GM21515 (cell line): Measurements from ENCODE around the gene CLK1.
A peak's percentile ranks its signal among the peaks of the same experiment; 100 is the strongest.
"Not testable (repeated sequence)": the region's sequence is repeated elsewhere in the genome, so short reads cannot be mapped to it uniquely, and the experiment has no call there.

Experiments used
- ATAC-seq: cut with Tn5 transposase; IDR thresholded peaks from one replicate; pipeline ENCODE4 v1.9.1; 2021; ENCODE audit not compliant: unreplicated experiment

CLK1 gene

DNA sequence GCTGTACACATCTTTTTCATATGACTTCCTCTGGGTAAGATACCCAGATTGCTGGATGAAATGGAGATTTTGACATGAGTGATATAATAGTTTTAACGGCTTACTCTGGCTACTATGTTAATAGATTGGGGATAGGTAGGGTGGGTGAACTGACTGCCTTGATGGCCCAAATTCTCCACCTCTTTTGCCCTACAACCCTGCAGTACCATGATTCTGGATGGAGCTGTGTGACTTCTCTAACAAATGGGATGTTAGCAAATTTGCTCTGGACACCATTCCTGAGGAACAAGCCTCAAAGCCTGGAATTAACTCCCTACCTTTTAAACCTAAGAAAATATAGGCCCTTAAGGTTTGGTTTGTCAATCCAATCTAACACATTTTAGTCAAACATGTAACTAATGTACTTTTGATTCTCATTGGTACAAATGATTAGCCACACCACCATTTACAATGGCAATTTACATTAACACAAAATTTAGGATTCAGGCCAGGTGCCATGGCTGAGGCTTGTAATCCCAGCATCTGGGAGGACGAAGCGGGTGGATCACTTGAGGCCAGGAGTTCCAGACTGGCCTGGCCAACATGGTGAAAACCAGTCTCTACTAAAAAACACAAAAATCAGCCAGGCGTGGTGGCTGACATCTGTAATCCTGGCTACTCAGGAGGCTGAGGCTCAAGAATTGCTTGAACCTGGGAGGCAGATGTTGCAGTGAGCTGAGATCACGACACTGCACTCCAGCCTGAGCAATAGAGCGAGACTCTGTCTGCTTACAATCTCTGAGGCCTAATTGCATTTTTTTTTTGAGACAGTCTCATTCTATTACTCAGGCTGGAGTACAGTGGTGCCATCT lies 12.8 kb downstream of the CLK1 start:
- ATAC-seq, result no peak

- no peak for ATAC-seq
These were observed 13.8 kb downstream of the CLK1 start for GRCh38 chr2:200850512-200851256.

GRCh38 chr2:200847939-200848338 lies 16.5 kb downstream of the CLK1 start:
- ATAC-seq, result no peak

- ATAC-seq, result no peak
These were observed 17.2 kb downstream of the CLK1 start for GRCh38 chr2:200847269-200847668.

DNA sequence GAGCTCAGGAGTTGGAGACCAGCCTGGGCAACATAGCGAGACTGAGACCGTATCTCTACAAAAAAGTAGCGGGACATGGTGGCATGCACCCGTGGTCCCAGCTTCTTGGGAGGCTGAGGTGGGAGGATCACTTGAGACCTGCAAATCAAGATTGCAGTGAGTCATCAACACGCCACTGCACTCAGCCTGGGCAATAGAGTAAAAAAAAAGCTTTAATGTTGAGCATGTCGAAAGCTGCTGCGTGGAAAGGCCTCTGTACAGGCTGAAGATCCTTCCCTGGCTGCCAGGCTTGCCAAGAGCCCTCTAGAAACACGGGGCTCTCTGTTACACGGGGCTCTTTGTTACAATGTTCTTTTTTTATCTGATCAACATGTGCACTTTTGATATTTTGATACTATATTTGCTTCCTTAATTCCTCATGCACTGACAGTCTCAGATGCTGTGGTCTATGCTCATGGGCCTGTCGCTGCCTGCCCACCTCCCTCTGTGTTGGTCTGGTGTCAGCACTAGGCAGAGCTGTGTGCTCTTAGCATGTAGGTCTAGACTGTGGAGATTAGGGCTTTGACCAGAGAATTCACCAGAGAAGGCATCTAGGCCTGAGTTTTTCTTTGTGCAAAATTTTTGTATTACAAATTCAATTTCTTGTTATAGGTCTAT lies 18.7 kb downstream of the CLK1 start:
- no peak for ATAC-seq

DNA sequence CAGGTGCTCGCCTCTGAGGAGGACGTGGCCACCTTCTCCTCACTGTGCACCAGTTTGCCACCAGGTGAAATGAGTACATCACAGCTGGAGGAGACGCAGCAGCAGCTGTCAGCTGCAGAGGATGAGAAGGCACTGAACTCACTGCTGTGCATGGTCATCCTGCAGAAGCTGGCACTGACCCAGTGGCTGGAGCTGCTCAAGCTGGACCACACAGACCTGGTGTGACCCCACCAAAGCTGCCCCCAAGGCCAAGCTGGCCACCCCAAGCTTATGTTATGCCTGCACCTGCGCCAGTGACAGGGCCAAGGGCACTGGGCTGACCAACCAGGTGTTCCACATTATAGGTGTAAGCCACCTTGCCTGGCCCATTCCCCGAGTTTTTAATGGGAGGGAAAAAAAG lies 19.3 kb downstream of the CLK1 start:
- ATAC-seq, result no peak

DNA sequence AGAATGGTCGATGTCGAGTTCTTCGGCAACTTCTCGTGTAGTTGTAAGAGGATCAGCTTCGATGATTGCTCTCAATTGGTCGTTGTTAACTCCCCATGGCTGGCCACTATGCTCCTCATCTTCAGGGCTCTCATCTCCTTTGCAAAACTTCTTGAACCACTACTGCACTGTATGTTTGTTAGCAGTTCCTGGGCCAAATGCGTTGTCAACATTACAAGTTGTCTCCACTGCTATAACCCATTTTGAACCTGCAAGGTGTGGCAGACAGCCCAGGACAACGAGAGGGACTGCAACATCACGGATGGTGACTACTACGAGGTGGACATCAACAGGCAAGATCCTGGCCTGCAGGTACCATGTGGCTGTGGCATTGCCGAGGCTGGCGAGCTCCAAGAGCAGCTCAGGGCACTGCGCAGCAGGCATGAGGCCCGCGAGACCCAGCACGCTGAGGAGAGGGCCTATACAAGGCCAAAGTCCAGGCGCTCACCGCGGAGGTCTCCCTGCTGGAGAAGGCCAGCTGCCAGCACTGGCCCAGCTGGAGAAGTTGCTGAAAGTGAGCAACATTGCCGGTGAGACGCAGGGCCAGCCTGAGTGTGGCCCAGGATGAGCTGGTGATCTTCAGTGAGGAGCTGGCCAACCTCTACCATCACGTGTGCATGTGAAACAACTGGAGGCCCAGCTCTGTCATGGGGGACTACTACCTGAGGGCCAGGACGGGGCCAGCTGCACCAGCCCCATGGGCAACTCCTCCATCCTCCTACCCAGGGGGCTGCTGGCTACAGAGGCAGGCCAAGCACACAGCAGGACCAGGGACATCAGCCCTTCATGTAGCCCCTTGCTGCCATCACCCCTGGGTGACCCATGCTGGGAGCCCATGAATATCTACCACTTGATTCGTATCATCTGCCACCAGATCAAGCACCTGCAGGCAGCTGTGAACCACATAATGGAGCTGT lies 20.2 kb downstream of the CLK1 start:
- ATAC-seq, result no peak

DNA sequence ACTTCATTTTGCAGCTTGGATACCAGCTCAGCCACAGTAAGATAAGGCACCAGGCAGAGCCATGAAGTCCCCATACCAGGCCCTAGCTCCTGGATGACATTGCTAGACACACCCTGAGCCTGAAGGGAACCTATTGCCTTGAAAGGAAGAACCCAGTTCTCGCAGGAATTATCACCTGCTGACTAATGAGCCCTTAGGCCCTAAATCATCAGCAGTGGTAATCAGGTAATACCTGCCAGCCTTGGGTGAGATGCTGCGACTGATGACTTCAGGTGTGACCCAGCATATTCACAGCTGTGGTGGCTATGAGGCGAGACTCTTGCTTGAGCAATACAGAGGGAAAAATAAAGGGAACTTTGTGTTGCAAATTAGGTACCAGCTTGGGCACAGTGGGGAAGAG lies 24.9 kb downstream of the CLK1 start:
- no peak for ATAC-seq

DNA sequence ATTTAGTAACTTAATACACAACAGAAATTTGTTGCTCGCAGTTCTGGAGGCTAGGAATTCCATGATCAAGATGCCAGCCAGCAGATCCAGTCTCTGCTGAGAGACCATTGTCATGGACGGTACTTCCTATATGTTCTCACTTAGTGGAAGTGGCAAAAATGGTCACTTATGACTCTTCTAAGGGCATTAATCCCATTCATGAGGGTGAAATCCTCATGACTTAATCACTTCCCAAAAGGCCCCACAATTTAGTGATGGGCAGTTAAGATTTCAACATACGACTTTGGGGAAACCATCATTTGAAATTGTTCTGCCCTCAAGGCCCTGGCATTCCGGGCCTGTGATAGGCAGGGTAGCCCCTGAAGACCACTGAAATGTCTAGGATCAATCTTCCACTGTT lies 29.8 kb downstream of the CLK1 start:
- ATAC-seq, result no peak

DNA sequence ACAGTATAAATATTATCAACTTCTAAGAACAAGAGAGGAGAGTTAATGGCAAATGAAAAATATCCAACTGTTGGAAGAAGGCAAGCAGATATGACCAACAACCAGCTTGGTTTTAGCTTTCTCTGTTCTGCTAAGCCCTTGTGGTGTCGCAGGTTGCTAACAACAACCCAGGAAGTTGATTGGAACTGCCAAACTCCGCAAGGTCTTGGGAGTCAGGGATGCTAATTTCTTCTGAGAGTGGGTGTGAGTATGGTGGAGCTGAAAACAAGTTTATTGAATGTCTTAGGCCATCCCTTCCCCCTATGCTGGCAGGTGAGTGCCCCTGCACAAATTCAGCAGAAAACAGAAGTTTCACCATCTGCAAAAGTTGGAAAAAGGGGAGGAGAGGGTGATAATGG lies 35.2 kb downstream of the CLK1 start:
- no peak for ATAC-seq

DNA sequence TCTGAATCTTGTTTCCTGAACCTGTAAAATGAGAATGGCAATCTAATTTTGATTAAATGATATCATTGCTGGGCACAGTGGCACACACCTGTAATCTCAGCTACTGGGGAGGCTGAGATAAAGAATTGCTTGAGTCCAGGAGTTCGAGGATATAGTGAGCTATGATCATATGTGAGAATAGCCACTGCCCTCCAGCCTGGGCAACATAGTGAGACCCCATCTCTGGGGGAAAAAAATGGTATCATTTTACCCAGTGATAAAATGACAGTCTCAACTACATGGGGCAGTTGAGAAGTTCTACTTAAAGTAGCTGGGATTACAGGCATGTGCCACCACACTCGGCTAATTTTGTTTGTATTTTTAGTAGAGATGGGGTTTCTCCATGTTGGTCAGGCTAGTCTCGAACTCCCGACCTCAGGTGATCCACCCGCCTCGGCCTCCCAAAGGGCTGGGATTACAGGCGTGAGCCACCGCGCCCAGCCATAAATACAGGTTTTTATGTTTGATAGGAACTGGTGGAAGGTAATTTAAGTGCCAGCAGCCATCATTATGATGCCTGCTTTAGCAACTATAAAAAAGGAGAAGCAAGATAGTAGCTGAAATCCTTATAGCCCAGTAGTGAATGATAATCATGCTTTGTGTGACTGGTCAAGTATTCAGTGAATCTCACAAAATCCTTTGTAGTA lies 35.7 kb downstream of the CLK1 start:
- ATAC-seq, result no peak

GRCh38 chr2:200828104-200828503 lies 36.4 kb downstream of the CLK1 start:
- ATAC-seq, result no peak

GRCh38 chr2:200821686-200822245 lies 42.7 kb downstream of the CLK1 start:
- no peak for ATAC-seq

GRCh38 chr2:200820573-200821234 lies 43.8 kb downstream of the CLK1 start:
- ATAC-seq, result no peak

GRCh38 chr2:200818732-200819131 lies 45.7 kb downstream of the CLK1 start:
- ATAC-seq, result not testable (repeated sequence)

DNA sequence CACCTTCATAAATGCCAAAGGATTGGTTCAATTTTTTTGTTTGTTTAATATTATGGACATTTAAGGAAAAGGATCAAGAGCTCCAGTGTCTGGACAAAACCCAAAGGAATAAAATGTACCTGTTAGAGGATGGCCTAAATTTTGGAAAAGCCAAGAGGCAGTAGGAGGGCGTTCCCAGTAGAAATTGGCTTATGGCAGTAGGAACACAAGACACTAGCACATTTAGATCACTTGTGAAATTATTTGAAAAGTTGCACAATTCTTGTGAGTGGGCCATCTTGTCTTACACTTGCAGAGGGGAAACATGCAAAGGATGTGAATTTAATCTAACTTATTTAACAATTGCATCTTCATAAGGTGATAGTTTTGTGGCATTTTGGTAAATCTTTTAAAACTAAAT lies 49.5 kb downstream of the CLK1 start:
- ATAC-seq, result no peak

- ATAC-seq, result no peak
These were observed 50.1 kb downstream of the CLK1 start for GRCh38 chr2:200814276-200814815.

DNA sequence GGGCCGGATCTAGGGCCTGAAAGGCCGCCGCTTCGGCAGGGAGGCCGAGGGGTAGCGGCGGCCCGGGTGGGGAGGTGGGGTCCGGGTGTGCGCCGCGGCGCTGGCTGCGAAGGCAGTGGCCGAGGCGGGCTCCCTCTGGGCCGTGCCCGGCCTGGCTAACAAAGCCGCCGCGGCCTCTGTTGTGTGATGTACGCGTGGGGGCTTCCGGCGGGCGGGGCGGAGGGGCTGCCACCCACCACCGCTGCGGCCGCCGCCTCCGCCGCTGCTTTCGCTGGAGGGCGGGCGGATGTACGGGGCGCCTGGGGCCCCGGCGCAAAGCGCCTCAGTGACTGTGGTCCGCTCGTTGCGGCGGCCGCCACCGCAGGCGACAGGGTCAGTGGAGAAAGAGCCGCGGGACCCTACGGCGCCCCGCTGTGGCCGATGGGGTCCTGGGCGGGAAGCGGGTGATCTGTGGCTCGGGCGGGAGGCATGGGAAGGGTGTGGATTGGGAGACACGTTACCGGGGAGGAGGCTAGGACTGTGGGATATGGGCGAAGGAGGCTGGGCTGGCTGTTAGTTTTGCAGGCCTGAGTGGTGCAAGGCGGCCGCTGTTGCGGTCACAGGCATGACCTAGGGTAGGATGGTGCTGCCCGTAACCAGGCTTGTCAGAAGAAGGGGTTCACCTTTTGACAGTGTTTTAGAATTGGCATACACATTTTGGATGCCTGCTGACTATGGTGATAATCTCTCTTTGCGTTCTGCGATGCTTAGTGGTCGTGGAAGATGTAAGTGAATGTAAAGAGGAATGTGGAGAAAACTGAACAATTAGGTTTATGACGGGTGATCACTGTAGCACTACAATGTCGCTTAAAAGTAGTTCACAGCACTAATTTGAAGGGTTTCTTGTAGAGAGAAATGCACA lies 52.1 kb downstream of the CLK1 start:
- ATAC-seq, result peak; percentile 42
